ENCODE data around the gene SLC38A10. TPM values are rescaled to one million over a fixed set of nuclear protein-coding genes. Genes with fewer than 3 reads are reported as not detected.

Gene SLC38A10
- total RNA-seq, 1 experiment from 2014 or later: 43.8 TPM

DNA sequence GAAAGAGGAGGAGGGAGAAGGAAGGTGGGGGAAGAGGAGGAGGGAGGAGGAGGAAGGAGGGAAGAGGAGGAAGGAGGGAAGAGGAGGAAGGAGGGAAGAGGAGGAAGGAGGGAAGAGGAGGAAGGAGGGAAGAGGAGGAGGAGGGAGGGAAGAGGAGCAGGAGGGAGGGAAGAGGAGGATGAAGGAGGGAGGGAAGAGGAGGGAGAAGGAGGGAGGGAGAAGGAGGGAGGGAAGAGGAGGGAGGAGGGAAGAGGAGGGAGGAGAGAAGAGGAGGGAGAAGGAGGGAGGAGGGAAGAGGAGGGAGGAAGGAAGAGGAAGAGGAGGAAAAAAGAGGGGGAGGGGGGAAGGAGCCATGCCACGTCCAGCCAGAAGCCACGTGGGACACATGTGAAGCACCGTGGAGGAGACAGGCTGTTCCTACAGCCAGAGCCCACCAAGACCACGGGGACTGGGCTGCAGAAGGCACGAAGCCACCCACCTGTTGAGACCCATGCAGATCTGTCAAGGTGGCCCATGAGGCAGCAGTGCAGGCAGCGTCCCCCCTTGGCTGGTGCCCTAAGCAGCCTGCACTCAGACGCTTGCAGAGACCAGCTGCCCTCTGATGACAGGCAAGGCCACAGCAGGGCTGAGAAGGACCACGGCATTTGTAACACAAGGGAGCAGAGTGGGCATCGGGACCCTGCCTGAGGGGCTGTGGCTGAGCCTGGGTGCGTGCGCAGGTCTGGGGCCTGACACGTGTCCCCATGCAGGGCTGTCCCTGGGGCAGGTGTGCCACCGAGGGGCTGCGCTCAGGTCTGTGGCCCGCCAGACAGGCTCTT lies 45.7 kb downstream of the SLC38A10 start:
- no peaks in the 10 kb centered on the region; a peak in 1 of 5 replicates for H3K9me3 Mint-ChIP-seq
- H3K23ac ChIP-seq (ENCODE audit: insufficient read length, low read depth, low read length): no peak overlapping the region
- H3K23me2 ChIP-seq (ENCODE audit: insufficient read length, low read depth, low read length, poor library complexity, severe bottlenecking): no peaks in the 10 kb centered on the region
- no peak overlapping the region for H3K27ac ChIP-seq (ENCODE audit: insufficient read length, low read depth, low read length)
- DNase-seq: no peak
- no peaks in the 10 kb centered on the region for H3K79me2 ChIP-seq (ENCODE audit: insufficient read depth, low read length)
- no peak overlapping the region for H3K4me3 Mint-ChIP-seq
- H3K4ac ChIP-seq (ENCODE audit: low read depth, low read length): no peak overlapping the region
- H3K27ac Mint-ChIP-seq: no peak overlapping the region; a peak in 1 of 7 replicates
- no peak overlapping the region for H2BK12ac ChIP-seq (ENCODE audit: insufficient read length, low read depth, low read length)
- no peak overlapping the region for H4K5ac ChIP-seq (ENCODE audit: insufficient read length, low read depth, low read length)
- H4K91ac ChIP-seq (ENCODE audit: insufficient read length, low read depth, low read length): no peak overlapping the region
- no peaks in the 10 kb centered on the region for H3K27me3 ChIP-seq (ENCODE audit: insufficient read depth, low read length)
- H3K79me1 ChIP-seq (ENCODE audit: insufficient read depth, low read depth, low read length, poor library complexity, severe bottlenecking): no peaks in the 10 kb centered on the region
- no peak overlapping the region for H3K18ac ChIP-seq (ENCODE audit: insufficient read length, low read depth, low read length)
- H2BK120ac ChIP-seq (ENCODE audit: low read depth, low read length, poor library complexity, severe bottlenecking): no peak overlapping the region
- peaks cover 3% of the 10 kb centered on the region; the same call in 1 of the 2 replicates for H3K27me3 Mint-ChIP-seq (ENCODE audit: low read depth)
- TF ChIP-seq, protein P1, sequence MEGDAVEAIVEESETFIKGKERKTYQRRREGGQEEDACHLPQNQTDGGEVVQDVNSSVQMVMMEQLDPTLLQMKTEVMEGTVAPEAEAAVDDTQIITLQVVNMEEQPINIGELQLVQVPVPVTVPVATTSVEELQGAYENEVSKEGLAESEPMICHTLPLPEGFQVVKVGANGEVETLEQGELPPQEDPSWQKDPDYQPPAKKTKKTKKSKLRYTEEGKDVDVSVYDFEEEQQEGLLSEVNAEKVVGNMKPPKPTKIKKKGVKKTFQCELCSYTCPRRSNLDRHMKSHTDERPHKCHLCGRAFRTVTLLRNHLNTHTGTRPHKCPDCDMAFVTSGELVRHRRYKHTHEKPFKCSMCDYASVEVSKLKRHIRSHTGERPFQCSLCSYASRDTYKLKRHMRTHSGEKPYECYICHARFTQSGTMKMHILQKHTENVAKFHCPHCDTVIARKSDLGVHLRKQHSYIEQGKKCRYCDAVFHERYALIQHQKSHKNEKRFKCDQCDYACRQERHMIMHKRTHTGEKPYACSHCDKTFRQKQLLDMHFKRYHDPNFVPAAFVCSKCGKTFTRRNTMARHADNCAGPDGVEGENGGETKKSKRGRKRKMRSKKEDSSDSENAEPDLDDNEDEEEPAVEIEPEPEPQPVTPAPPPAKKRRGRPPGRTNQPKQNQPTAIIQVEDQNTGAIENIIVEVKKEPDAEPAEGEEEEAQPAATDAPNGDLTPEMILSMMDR (conservative IDR thresholded peaks at IDR 0.05): no peak
- no peaks in the 10 kb centered on the region for H3K9me3 ChIP-seq (ENCODE audit: control insufficient read depth, low read depth, low read length)
- no peak overlapping the region for H3K9ac ChIP-seq (ENCODE audit: extremely low read depth, insufficient read length, low read length)
- H2BK15ac ChIP-seq (ENCODE audit: low read depth, low read length): no peak overlapping the region
- no peak overlapping the region for H2BK5ac ChIP-seq (ENCODE audit: insufficient read length, low read length)
- H2AFZ ChIP-seq (ENCODE audit: low read length): no peak overlapping the region
- no peak overlapping the region for H2BK20ac ChIP-seq (ENCODE audit: low read depth, low read length, poor library complexity, severe bottlenecking)
- H2AK5ac ChIP-seq (ENCODE audit: insufficient read length, low read length): no peak overlapping the region
- no peak overlapping the region for H3K56ac ChIP-seq (ENCODE audit: insufficient read length, low read depth, low read length)
- H3K4me1 ChIP-seq (ENCODE audit: insufficient read depth, low read length): no peaks in the 10 kb centered on the region
- H3K4me2 ChIP-seq (ENCODE audit: insufficient read depth, insufficient read length, low read length): no peak overlapping the region
- H4K8ac ChIP-seq (replicated peaks; ENCODE audit: insufficient read length, low read depth, low read length): no peak overlapping the region
- peaks cover 7 to 16% of the 10 kb centered on the region in 2 experiments for H3K4me1 Mint-ChIP-seq
- WGBS (ENCODE audit: extremely low coverage, insufficient read length, low lambda C conversion rate): no CpG with 5 or more reads among the region's 15 CpGs
- no peak overlapping the region for H3T11ph ChIP-seq (ENCODE audit: low read length)
- peaks cover 11 to 15% (median 11%) of the 10 kb centered on the region in 3 experiments for H3K36me3 Mint-ChIP-seq (ENCODE audit: insufficient read depth in 1 of 3, low read depth in 3 of 3)
- no peak overlapping the region for H3K14ac ChIP-seq (ENCODE audit: insufficient read depth, low read length)
- no peaks in the 10 kb centered on the region for H4K20me1 ChIP-seq (ENCODE audit: control insufficient read depth, insufficient read depth, insufficient read length)

Data from H9 (cell line).